Ishikawa (cell line): ENCODE results near the gene PITPNB.

Experiments used
- CEBPB ChIP-seq: IDR thresholded peaks from 2 replicates; pipeline ENCODE4 v1.6.1; 2012
- EP300 ChIP-seq: IDR thresholded peaks from 2 replicates; pipeline ENCODE4 v1.6.1; 2012; ENCODE audit warnings: borderline replicate concordance

DNA sequence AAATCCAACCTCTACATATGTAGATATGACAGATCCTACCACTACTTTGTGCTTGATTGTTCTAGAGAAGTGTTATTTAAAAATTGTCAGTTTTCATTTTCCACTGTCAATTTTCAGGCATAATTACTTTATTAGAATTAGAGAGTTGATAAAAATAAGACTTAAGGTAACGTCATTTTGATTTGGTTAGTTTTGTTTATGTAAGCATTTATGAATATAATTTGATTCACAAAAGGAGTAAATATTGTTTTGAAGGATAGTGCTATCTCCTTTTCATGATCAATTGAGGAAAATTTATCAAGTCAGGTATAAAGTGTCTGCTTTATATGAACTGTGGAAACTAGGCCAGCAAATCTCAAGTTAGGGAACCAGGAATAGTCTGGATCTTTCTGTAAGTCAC, 42.6 kb upstream of the PITPNB start:
- TF ChIP-seq EP300, result no peak
- no peak for TF ChIP-seq CEBPB
